GM18517 (cell line): ENCODE results near the gene LMX1A.

Experiments
- ATAC-seq: cut with Tn5 transposase; IDR thresholded peaks from one replicate; pipeline ENCODE4 v1.9.1; 2021; ENCODE audit warnings: mild to moderate bottlenecking, moderate library complexity; ENCODE audit not compliant: unreplicated experiment

Gene LMX1A

GRCh38 chr1:165169729-165170128 lies 186.8 kb downstream of the LMX1A start:
- no peak for ATAC-seq

- ATAC-seq, result no peak
Measured at GRCh38 chr1:165169028-165169427, 187.5 kb downstream of the LMX1A start.

- no peak for ATAC-seq
Measured at GRCh38 chr1:165168467-165168866, 188.0 kb downstream of the LMX1A start.

- no peak for ATAC-seq
Measured at GRCh38 chr1:165162671-165163241, 193.8 kb downstream of the LMX1A start.

GRCh38 chr1:165161130-165161529 lies 195.4 kb downstream of the LMX1A start:
- no peak for ATAC-seq

- ATAC-seq, result no peak
Measured at GRCh38 chr1:165153182-165153581, 203.3 kb downstream of the LMX1A start.

GRCh38 chr1:165152727-165153126 lies 203.8 kb downstream of the LMX1A start:
- no peak for ATAC-seq

GRCh38 chr1:165152109-165152508 lies 204.4 kb downstream of the LMX1A start:
- ATAC-seq, result no peak
